ENCODE data around the gene POLE3. TPM values are rescaled to one million over a fixed set of nuclear protein-coding genes. Genes with fewer than 3 reads are reported as not detected.
"Not testable (repeated sequence)": the region's sequence is repeated elsewhere in the genome, so short reads cannot be mapped to it uniquely, and the experiment has no call there.

The POLE3 gene
- total RNA-seq, 1 donor: 54.0 TPM

- no peak overlapping the region for H3K4me3 ChIP-seq (ENCODE audit: low read depth, low read length)
- TF ChIP-seq, protein P1, sequence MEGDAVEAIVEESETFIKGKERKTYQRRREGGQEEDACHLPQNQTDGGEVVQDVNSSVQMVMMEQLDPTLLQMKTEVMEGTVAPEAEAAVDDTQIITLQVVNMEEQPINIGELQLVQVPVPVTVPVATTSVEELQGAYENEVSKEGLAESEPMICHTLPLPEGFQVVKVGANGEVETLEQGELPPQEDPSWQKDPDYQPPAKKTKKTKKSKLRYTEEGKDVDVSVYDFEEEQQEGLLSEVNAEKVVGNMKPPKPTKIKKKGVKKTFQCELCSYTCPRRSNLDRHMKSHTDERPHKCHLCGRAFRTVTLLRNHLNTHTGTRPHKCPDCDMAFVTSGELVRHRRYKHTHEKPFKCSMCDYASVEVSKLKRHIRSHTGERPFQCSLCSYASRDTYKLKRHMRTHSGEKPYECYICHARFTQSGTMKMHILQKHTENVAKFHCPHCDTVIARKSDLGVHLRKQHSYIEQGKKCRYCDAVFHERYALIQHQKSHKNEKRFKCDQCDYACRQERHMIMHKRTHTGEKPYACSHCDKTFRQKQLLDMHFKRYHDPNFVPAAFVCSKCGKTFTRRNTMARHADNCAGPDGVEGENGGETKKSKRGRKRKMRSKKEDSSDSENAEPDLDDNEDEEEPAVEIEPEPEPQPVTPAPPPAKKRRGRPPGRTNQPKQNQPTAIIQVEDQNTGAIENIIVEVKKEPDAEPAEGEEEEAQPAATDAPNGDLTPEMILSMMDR (IDR thresholded peaks at IDR 0.05; ENCODE audit: insufficient read depth, low read depth, low read length): no peak
- DNase-seq (ENCODE audit: low read depth): no peak
Measured at GRCh38 chr9:113386571-113387393, 23.7 kb downstream of the POLE3 start.

GRCh38 chr9:113381909-113382411, 28.5 kb downstream of the POLE3 start:
- TF ChIP-seq, protein P1 (IDR thresholded peaks at IDR 0.05; ENCODE audit: insufficient read depth, low read depth, low read length): no peak
- DNase-seq (ENCODE audit: low read depth): no peak
- no peak overlapping the region for H3K4me3 ChIP-seq (ENCODE audit: low read depth, low read length)

DNA sequence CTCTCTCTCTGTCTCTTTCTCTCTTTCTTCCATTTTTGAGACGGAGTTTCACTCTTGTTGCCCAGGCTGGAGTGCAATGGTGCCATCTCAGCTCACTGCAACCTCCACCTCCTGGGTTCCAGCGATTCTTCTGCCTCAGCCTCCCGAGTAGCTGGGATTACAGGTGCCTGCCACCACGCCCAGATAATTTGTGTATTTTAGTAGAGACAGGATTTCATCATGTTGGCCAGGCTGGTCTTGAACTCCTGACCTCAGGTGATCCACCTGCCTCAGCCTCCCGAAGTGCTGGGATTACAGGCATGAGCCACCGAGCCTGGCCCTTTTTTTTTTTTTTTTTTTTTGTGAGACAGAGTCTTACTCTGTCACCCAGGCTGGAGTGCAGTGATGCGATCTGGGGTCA, 29.0 kb downstream of the POLE3 start:
- not testable (repeated sequence) for DNase-seq (ENCODE audit: low read depth); H3K4me3 ChIP-seq (ENCODE audit: low read depth, low read length)

- no peak overlapping the region for H3K4me3 ChIP-seq (ENCODE audit: low read depth, low read length)
- TF ChIP-seq, protein P1 (IDR thresholded peaks at IDR 0.05; ENCODE audit: insufficient read depth, low read depth, low read length): no peak
- no peak for DNase-seq (ENCODE audit: low read depth)
Measured at GRCh38 chr9:113380869-113381378, 29.6 kb downstream of the POLE3 start.

DNA sequence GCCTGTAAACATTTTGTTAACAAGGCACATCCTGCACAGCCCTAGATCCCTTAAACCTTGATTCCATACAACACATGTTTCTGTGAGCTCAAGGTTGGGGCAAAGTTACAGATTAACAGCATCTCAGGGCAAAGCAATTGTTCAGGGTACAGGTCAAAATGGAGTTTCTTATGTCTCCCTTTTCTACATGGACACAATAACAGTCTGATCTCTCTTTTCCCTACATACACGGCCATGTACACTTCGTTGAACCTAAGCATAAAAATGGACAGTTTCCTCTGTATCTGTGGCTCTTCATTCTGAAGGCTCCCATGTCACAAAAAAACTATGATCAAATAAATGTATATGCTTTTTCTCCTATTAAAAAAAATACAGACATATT, 30.7 kb downstream of the POLE3 start:
- not testable (repeated sequence) for H3K4me3 ChIP-seq (ENCODE audit: low read depth, low read length); DNase-seq (ENCODE audit: low read depth)

DNA sequence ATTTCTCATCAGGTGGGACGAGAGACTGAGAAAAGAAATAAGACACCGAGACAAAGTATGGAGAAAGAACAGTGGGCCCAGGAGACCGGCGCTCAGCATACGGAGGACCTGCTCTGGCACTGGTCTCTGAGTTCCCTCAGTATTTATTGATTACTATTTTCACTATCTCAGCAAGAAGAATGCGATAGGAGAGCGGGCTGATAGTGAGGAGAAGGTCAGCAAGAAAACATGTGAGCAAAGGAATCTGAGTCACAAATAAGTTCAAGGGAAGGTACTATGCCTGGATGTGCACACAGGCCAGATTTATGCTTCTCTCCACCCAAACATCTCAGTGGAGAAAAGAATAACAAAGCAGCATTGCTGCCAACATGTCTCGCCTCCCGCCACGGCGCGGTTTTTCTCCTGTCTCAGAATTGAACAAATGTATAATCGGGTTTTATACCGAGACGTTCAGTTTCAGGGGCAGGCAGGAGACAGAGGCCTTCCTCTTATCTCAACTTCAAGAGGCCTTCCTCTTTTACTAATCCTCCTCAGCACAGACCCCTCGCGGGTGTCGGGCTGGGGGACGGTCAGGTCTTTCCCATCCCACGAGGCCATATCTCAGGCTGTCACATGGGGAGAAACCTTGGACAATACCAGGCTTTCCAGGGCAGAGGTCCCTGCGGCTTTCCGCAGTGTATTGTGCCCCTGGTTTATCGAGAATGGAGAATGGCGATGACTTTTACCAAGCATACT, 31.2 kb downstream of the POLE3 start:
- DNase-seq (ENCODE audit: low read depth); H3K4me3 ChIP-seq (ENCODE audit: low read depth, low read length): not testable (repeated sequence)

- DNase-seq (ENCODE audit: low read depth): peak; percentile 64
- TF ChIP-seq, protein P1 (IDR thresholded peaks at IDR 0.05; ENCODE audit: insufficient read depth, low read depth, low read length): no peak
- H3K4me3 ChIP-seq (ENCODE audit: low read depth, low read length): peak within 1 kb of the TSS; percentile 91
Measured at GRCh38 chr9:113376634-113377567, 33.6 kb downstream of the POLE3 start, which contains the start of gene HDHD3. Gene HDHD3, minus strand, starts transcription at chr9:113376986. Its CDS starts 2,632 bp downstream, at chr9:113374354.

Data from fibroblast of villous mesenchyme (primary cell).